Smooth muscle cell (in vitro differentiated cells): ENCODE data around the gene FZD4. TPM values are rescaled to one million over a fixed set of nuclear protein-coding genes. Genes with fewer than 3 reads are reported as not detected.

Experiments
- DNase-seq: peaks from one replicate; lab custom pipeline; 2025; ENCODE audit not compliant: unreplicated experiment; lab: John Stamatoyannopoulos, UW
- H2AFZ ChIP-seq: fragments of 200-600 bp; sonication (generic); 2 replicates; pipeline ENCODE4 v1.6.0; 2016; ENCODE audit warnings: antibody characterized with exemption, low read depth, mild to moderate bottlenecking
- H3F3A ChIP-seq: fragments of 200-600 bp; sonication (generic); 2 replicates; pipeline ENCODE4 v1.6.0; 2017; ENCODE audit warnings: antibody characterized with exemption, low read depth
- H3K27ac ChIP-seq: fragments of 200-600 bp; sonication (generic); 2 replicates; pipeline ENCODE4 v1.5.1; 2016; ENCODE audit warnings: low read depth, mild to moderate bottlenecking
- H3K27me3 ChIP-seq: fragments of 200-600 bp; sonication (generic); 2 replicates; pipeline ENCODE4 v1.6.1; 2016; ENCODE audit warnings: low read depth, mild to moderate bottlenecking
- H3K36me3 ChIP-seq: fragments of 200-600 bp; sonication (generic); 2 replicates; pipeline ENCODE4 v1.5.1; 2016; ENCODE audit warnings: low read depth
- H3K4me1 ChIP-seq: fragments of 200-600 bp; sonication (generic); 2 replicates; pipeline ENCODE4 v1.5.1; 2016; ENCODE audit warnings: low read depth
- H3K4me2 ChIP-seq: fragments of 200-600 bp; sonication (generic); 2 replicates; pipeline ENCODE4 v1.6.0; 2016; ENCODE audit warnings: mild to moderate bottlenecking
- H3K4me3 ChIP-seq: fragments of 200-600 bp; sonication (generic); 2 replicates; pipeline ENCODE4 v1.5.1; 2016; ENCODE audit warnings: mild to moderate bottlenecking
- H3K79me2 ChIP-seq: fragments of 200-600 bp; sonication (generic); 2 replicates; pipeline ENCODE4 v1.6.0; 2016; ENCODE audit warnings: low read depth, mild to moderate bottlenecking
- H3K9ac ChIP-seq: fragments of 200-600 bp; sonication (generic); 2 replicates; pipeline ENCODE4 v1.6.0; 2016; ENCODE audit warnings: low read depth
- H3K9me3 ChIP-seq: fragments of 200-600 bp; sonication (generic); replicated peaks from 2 replicates; pipeline ENCODE4 v1.5.1; 2016; ENCODE audit warnings: low read depth
- H4K20me1 ChIP-seq: fragments of 200-600 bp; sonication (generic); 2 replicates; pipeline ENCODE4 v1.6.0; 2016; ENCODE audit warnings: low read depth
- WGBS: methylation state at CpG from one replicate; pipeline ENCODE4 v1.1.7; 2016; ENCODE audit warnings: low lambda C conversion rate; 5-methylcytosine and 5-hydroxymethylcytosine counted together
- polyA plus RNA-seq: library from polyadenylated mRNA; unstranded; fragments of >200 nt; fragmentation: Nextera tagmentation; extraction: Ambion mirVana; gene quantifications from 2 replicates; pipeline ENCODE4 v1.2.1, GENCODE V29; 2016
- total RNA-seq: library from RNA; depleted of rRNA; stranded (reverse); fragments of >200 nt; gene quantifications from 2 replicates; pipeline ENCODE4 v1.2.3, GENCODE V29; 2014
- TF ChIP-seq, protein P1 (sequence below): fragments of 200-600 bp; sonication (generic); IDR thresholded peaks from 2 replicates; pipeline ENCODE4 v1.5.1; 2017; ENCODE audit warnings: borderline replicate concordance, mild to moderate bottlenecking, antibody characterized with exemption; ENCODE audit not compliant: insufficient read depth, poor library complexity, severe bottlenecking

FZD4 gene
- total and polyA plus RNA-seq, 2 experiments from 2014 or later, result 1.8 to 5.8 TPM

DNA sequence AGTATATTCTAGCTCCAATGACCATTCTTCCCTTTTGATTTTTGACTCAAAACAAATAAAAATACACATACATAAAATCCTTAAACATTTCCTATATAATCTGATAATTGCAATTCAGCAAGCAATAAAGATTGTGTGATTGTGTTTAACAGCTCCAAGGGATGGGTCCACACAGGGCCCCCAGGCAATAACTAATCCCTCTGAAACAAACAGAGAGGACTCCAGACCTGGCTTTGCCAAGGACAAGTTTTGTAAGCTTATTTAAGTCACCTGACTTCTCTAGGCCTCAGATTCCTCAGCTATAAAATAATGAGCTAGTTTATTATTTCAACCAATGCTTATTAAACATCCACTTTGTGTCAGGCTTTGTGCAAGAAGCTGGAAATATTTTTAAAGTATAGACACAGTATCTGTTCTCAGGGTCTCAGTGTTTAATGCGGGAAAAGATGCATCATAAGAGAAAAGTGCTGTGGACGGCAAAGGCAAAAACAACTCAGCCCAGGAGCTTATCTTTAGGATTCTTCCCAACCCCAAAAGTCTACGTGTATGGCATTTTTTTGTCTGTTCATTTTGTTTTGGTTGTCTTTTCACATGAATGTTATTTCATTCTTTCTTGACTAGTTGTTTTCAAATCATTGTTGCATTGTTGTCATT, 20.1 kb downstream of the FZD4 start:
- Histone ChIP-seq H4K20me1 (no peaks in the 10 kb centered on the region), H3K4me3 (no peak overlapping the region), H3K9me3 (no peaks in the 10 kb centered on the region), H3K4me2 (no peak overlapping the region), H3K79me2 (no peaks in the 10 kb centered on the region), H3K27me3 (no peaks in the 10 kb centered on the region), H3K36me3 (no peaks in the 10 kb centered on the region), H2AFZ (no peak overlapping the region), H3K9ac (no peak overlapping the region), H3K27ac (no peak overlapping the region), H3F3A (no peaks in the 10 kb centered on the region), H3K4me1 (peaks cover 1% of the 10 kb centered on the region)
- DNase-seq, result no peak
- WGBS, result 28% methylated on average over 3 of the region's 3 CpGs
- TF ChIP-seq, protein P1, sequence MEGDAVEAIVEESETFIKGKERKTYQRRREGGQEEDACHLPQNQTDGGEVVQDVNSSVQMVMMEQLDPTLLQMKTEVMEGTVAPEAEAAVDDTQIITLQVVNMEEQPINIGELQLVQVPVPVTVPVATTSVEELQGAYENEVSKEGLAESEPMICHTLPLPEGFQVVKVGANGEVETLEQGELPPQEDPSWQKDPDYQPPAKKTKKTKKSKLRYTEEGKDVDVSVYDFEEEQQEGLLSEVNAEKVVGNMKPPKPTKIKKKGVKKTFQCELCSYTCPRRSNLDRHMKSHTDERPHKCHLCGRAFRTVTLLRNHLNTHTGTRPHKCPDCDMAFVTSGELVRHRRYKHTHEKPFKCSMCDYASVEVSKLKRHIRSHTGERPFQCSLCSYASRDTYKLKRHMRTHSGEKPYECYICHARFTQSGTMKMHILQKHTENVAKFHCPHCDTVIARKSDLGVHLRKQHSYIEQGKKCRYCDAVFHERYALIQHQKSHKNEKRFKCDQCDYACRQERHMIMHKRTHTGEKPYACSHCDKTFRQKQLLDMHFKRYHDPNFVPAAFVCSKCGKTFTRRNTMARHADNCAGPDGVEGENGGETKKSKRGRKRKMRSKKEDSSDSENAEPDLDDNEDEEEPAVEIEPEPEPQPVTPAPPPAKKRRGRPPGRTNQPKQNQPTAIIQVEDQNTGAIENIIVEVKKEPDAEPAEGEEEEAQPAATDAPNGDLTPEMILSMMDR, result no peak

DNA sequence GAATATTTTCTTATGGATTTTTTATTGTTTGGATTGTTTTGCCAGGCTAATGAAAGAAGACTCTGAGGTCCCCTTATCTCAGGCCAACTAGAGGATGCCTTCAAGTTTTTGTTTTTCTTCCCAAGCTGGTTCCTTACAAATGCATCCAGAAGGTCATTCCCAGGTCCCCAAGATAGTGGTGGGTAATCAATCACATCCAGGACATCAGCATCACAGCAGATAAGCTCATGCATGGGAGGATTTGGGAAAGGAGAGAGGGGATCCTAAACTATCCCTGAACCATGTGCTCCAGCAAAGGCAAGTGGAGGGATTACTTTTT, 20.7 kb downstream of the FZD4 start:
- no peak overlapping the region for H3K4me3 ChIP-seq
- no peak overlapping the region for H2AFZ ChIP-seq
- H3K9me3 ChIP-seq, result no peaks in the 10 kb centered on the region
- H3K79me2 ChIP-seq, result no peaks in the 10 kb centered on the region
- DNase-seq, result no peak
- no peak overlapping the region for H3K9ac ChIP-seq
- H4K20me1 ChIP-seq, result no peaks in the 10 kb centered on the region
- no peak overlapping the region for H3K4me2 ChIP-seq
- H3K27me3 ChIP-seq, result no peaks in the 10 kb centered on the region
- TF ChIP-seq, protein P1, result no peak
- no peak overlapping the region for H3K27ac ChIP-seq
- H3K36me3 ChIP-seq, result no peaks in the 10 kb centered on the region
- no peaks in the 10 kb centered on the region for H3K4me1 ChIP-seq
- H3F3A ChIP-seq, result no peaks in the 10 kb centered on the region

DNA sequence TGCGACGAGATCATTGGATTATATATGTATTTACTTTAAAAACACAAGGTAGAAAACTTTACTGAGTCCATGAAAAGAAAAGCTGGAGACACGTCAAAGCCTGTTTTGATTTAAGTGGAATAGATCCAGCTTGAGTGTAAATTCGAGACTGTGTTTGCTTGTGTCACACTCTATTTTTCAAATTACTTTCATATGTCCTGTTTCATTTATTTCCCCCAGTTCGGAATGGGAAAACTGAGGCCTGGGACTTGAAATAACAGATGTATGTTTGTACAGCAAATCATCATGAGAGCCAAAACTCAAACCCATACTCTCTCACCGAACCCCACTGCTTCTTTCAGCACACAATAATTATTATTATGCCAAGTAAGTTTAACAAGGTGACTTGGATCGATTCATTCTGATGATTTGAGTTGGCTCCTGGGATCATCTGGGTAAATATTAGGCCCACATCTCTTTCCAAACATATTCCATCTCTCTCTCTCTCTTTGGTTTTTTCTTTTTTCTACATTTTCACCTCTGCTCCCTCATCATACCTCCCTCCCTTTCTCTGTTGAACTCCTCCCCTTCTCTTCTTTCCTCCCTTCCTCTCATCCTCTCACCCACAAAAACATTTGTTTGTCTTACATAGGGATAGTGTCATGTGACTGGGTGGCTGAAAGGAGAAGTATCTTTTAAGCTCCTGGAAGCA, 21.2 kb downstream of the FZD4 start:
- 79% methylated on average over 7 of the region's 7 CpGs for WGBS
- H2AFZ ChIP-seq, result no peak overlapping the region
- H3K9me3 ChIP-seq, result no peaks in the 10 kb centered on the region
- no peaks in the 10 kb centered on the region for H3F3A ChIP-seq
- H3K36me3 ChIP-seq, result no peaks in the 10 kb centered on the region
- H3K4me3 ChIP-seq, result no peak overlapping the region
- DNase-seq, result no peak
- H3K9ac ChIP-seq, result no peak overlapping the region
- H4K20me1 ChIP-seq, result no peaks in the 10 kb centered on the region
- H3K4me1 ChIP-seq, result no peaks in the 10 kb centered on the region
- H3K27ac ChIP-seq, result no peak overlapping the region
- TF ChIP-seq, protein P1, result no peak
- no peaks in the 10 kb centered on the region for H3K79me2 ChIP-seq
- H3K4me2 ChIP-seq, result no peak overlapping the region
- H3K27me3 ChIP-seq, result no peaks in the 10 kb centered on the region
